ENCODE data around the gene EML4.

GRCh38 chr2:42137125-42137841, 31.9 kb upstream of the EML4 start:
- TF ChIP-seq EZH2 (optimal IDR thresholded peaks at IDR 0.05; ENCODE audit: low read depth, low read length) = no peak
- TF ChIP-seq CTCF (IDR thresholded peaks at IDR 0.05; ENCODE audit: low read length) = no peak

Data from MM.1S (cell line).